Measurements from ENCODE around the gene ACTN4.

DNA sequence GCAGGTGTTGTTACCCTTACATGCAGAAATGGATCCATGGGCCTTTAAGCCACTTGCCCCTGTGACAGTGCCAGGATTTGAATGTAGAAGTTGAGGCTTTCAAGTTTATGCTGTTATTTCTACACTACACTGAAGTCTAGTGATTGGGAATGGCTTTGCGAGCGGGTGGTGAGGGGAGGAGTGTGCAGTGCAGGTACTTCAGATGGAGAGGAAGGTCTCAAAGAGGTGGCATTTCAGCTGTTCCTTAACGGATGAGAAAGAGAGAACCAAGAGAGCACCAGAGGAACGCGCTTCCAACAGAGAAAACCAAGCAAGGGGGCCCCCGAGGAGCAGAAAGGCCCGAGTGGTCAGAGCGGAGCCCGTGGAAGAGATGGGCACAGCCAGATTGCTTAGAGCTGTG, 13.3 kb downstream of the ACTN4 start:
- TF ChIP-seq, protein P1, sequence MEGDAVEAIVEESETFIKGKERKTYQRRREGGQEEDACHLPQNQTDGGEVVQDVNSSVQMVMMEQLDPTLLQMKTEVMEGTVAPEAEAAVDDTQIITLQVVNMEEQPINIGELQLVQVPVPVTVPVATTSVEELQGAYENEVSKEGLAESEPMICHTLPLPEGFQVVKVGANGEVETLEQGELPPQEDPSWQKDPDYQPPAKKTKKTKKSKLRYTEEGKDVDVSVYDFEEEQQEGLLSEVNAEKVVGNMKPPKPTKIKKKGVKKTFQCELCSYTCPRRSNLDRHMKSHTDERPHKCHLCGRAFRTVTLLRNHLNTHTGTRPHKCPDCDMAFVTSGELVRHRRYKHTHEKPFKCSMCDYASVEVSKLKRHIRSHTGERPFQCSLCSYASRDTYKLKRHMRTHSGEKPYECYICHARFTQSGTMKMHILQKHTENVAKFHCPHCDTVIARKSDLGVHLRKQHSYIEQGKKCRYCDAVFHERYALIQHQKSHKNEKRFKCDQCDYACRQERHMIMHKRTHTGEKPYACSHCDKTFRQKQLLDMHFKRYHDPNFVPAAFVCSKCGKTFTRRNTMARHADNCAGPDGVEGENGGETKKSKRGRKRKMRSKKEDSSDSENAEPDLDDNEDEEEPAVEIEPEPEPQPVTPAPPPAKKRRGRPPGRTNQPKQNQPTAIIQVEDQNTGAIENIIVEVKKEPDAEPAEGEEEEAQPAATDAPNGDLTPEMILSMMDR (IDR thresholded peaks at IDR 0.05; ENCODE audit: borderline replicate concordance, extremely low read depth, low read length, poor library complexity, severe bottlenecking), result no peak
- TF ChIP-seq EZH2 (IDR thresholded peaks at IDR 0.05; ENCODE audit: borderline replicate concordance, low read depth, low read length, severe bottlenecking), result no peak

All from DND-41 (cell line).